Measurements from ENCODE around the gene ZNF81.
"Not testable (repeated sequence)": the region's sequence is repeated elsewhere in the genome, so short reads cannot be mapped to it uniquely, and the experiment has no call there.

ZNF81 gene

GRCh38 chrX:47844117-47844516, 7.4 kb downstream of the ZNF81 start:
- no peak for DNase-seq (ENCODE audit: low spot score)

- DNase-seq (ENCODE audit: low spot score) = no peak
These were observed 9.3 kb downstream of the ZNF81 start for GRCh38 chrX:47846040-47846439.

- DNase-seq (ENCODE audit: low spot score) = no peak
These were observed 13.1 kb downstream of the ZNF81 start for GRCh38 chrX:47849778-47850177.

DNA sequence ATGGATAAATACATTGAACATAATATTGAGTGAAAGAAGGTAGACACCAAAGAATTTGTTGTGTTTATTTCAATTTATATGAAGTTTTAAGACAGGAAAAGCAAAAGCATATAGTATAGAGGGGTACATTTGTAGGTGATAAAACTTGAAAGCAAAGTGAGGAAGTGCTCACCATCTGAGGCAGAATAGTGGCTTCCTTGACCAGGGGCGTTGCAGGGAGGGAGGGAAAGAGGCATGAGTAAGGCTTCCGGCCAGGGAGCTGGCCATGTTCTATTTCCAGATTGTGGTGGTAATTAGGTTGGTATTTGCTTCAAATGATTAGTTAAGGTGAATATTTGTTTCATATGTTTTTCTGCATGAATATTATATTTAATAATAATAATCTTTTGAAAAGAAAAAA, 13.7 kb downstream of the ZNF81 start:
- not testable (repeated sequence) for DNase-seq (ENCODE audit: low spot score)

GRCh38 chrX:47850901-47851300, 14.2 kb downstream of the ZNF81 start:
- no peak for DNase-seq (ENCODE audit: low spot score)

- DNase-seq (ENCODE audit: low spot score) = peak; percentile 18
These were observed 17.8 kb downstream of the ZNF81 start for GRCh38 chrX:47854474-47854873.

DNA sequence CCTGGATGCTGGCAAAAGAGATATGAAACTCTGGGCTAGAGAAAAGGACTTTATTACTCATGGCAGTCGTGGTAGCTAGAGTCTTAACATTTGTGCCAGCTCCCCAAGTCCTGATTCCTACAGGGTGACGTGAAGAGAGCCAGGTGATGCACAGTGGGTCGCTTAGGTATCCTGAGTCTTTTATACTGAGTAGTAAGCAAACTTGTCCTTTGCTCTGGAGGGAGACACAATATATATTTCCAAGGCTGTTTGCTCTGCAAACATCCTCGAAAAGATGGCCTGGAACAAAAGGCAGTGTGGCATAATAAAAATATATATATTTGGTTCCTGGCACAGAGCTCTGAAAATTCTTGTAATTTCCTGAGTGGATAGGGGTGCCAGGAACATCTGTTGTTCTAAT, 23.0 kb downstream of the ZNF81 start:
- DNase-seq (ENCODE audit: low spot score) = no peak

DNA sequence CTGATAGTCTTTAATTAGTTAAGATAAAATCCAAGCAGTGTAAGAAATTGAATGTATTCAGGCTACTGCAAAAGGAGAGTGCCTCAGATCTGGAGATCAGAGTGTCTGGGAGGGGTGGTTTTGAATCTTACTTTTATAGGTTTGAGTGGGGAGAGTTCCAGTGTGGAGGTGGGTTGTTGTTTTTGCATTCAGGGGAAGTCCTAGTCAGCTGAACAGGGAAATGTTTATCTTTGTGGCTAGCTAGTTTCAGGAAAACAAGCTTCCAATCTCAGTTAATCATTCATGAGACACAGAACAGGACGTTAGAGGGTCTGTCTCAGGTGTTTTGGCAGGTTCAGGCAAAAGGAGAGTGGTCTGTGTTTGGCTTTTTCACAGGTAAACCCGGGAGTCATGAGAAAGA, 26.0 kb downstream of the ZNF81 start:
- DNase-seq (ENCODE audit: low spot score) = peak; percentile 13

GRCh38 chrX:47863187-47863586, 26.5 kb downstream of the ZNF81 start:
- DNase-seq (ENCODE audit: low spot score) = peak; percentile 32

GRCh38 chrX:47864300-47864699, 27.6 kb downstream of the ZNF81 start:
- DNase-seq (ENCODE audit: low spot score) = peak; percentile 4

- no peak for DNase-seq (ENCODE audit: low spot score)
These were observed 28.1 kb downstream of the ZNF81 start for GRCh38 chrX:47864785-47865184.

- DNase-seq (ENCODE audit: low spot score) = no peak
These were observed 36.4 kb downstream of the ZNF81 start for GRCh38 chrX:47873123-47873522.

DNA sequence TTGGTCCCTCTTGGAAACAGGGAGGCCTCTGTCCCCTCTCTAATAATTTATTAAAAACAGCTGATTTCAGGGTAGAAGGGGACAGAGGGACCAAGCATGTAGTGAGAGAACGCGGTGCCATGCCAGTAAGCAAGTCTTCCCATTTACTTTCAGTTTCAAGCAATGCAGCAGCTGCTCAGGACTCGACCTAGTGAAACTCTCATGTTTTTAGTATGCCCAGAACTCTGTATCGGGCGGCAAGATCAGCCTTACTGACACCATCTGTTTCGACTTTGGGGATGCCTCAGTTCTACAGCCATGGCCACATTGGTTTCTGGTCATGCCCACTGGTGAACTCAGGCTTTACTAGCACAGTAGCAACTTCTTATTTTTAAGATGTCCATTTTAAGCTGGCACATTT, 40.6 kb downstream of the ZNF81 start:
- DNase-seq (ENCODE audit: low spot score) = no peak

DNA sequence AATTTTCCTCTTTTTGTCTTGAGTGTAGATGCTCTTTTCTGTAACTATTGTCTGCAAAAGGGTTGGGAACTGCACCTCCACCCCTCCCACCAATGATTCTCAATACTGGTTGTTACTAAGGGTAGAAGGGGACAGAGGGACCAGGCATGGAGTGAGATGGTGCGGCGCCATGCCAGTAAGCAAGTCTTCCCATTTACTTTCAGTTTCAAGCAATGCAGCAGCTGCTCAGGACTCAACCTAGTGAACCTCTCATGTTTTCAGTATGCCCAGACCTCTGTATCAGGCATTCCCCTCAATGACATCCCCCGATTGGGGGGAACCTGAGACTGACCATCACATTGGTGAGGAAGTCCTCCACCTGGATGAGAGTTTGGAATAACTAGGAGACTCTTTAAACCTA, 41.5 kb downstream of the ZNF81 start:
- DNase-seq (ENCODE audit: low spot score) = no peak

- DNase-seq (ENCODE audit: low spot score) = no peak
These were observed 42.8 kb downstream of the ZNF81 start for GRCh38 chrX:47879463-47879862.

- DNase-seq (ENCODE audit: low spot score) = no peak
These were observed 44.2 kb downstream of the ZNF81 start for GRCh38 chrX:47880927-47881326.

GRCh38 chrX:47885501-47885900, 48.8 kb downstream of the ZNF81 start:
- no peak for DNase-seq (ENCODE audit: low spot score)

- DNase-seq (ENCODE audit: low spot score) = no peak
These were observed 61.3 kb downstream of the ZNF81 start for GRCh38 chrX:47898024-47898423.

- DNase-seq (ENCODE audit: low spot score) = no peak
These were observed 64.1 kb downstream of the ZNF81 start for GRCh38 chrX:47900833-47901232.

DNA sequence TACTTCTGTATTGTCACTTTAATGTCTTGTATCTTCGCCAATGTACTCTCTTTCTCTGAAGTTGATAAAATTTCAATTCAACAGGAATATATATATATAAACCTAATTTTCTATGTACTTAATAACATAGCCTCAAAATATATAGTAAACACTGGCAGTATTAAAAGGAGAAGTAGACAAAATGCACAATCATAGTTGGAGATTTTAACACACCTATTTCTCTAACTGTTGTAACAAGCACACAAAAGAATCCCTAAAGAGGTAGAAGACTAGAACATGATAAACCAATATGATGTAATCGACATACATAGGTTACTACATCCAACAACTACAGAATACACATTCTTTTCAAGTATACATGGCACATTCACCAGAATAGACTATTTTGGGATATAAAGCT, 65.5 kb downstream of the ZNF81 start:
- DNase-seq (ENCODE audit: low spot score) = no peak

- DNase-seq (ENCODE audit: low spot score) = no peak
These were observed 79.3 kb downstream of the ZNF81 start for GRCh38 chrX:47915886-47916493.

- no peak for DNase-seq (ENCODE audit: low spot score)
These were observed 81.6 kb downstream of the ZNF81 start for GRCh38 chrX:47918274-47918673.

DNA sequence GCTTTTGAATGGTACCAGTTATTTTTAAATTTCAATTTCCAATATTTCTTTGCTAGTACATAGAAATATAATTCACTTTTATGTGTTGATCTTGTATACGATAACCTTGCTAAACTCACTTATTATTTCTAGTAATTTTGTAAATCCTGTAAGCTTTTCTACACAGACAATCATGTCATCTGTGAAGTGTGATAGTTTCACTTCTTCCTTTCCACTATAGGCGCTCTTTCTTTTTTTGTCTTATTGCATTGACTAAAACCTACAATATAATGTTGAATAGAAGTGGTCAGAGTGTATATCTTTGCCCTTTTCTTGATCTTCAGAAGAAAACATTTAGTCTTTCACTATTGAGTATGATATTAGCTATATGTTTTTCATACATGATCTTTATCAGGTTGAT, 90.5 kb downstream of the ZNF81 start:
- DNase-seq (ENCODE audit: low spot score) = no peak

DNA sequence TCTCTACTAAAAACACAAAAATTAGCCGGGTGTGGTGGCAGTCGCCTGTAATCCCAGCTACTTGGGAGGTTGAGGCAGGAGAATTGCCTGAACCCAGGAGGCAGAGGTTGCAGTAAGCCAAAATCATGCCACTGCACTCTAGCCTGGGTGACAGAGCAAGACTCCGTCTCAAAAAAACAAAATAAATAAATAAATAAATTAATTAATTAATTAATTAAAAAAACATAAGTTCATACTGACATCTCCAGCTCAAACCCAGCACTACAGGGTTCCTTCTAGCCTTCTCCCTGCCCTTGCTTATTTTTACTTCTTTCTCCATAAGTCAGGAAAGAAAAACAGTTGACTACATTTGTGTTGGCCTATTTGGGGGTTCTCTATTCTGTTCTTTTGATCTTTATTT, 95.3 kb downstream of the ZNF81 start:
- DNase-seq (ENCODE audit: low spot score) = not testable (repeated sequence)

DNA sequence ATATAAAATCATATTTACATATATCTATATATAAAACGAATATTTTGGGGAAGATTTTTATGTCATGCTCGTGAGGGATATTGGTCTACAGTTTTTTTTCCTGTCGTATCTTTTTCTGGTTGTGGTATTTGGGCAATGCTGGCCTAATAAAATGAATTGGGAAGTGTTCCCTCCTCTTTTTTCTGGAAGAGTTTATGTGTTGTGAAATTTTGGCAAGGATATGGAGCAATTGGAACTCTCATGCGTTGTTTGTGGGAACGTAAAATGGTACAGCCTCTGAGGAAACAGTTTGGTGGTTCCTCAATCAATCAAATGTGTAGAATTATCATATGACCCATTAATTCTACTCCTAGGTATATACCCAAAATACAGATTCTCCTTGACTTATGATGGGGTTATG, 97.2 kb downstream of the ZNF81 start:
- DNase-seq (ENCODE audit: low spot score) = no peak
